ENCODE results near the gene STUB1. TPM values are rescaled to one million over a fixed set of nuclear protein-coding genes. Genes with fewer than 3 reads are reported as not detected.

Gene STUB1
- total RNA-seq, 2 donors from 2014 or later = 135 to 186 TPM

DNA sequence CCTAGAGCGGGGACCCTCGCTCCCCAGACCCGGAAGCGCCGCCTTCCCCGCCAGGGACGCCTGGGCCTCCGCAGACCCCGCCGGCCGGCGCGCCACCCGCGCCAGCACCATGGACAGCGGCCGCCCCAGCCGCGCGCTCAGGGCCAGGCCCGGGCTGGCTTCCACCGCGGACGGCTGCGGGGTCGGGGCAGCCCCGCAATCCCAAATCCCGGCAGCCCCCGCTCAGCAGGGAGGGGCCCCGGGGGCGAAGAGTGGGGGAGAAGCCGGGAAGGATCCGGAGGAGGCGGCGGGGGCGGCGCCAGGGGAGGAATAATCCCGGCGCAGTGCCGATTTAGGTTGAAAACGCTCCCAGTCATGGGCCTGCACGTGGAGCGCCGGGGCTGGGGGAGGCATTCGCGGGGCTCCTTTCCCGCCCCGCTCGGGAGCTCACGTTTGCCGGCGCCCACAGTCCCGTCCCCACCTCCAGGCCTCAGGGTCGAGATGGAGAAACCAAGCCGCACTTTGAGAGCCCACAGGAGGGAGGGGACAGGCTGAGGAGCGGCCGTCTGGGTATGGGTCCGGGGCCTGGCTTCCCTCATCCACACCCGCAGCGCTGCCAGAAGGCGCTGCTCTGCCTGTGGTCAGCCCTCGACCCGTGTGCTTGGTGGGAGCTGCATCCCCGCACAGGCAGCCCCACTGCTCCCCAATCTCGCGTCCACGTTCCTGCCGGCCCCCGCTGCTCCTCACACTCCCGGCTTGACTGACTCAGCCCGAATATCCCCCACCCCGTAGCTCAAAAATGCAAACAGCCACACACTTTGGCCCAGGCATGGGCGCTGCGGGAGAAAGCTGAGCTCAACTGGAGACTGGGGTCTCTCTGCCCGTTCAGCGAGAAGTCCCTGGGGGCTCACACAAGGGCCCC is 20.7 kb downstream of the STUB1 start:
- H3K4me3 ChIP-seq = no peak overlapping the region
- no peak for DNase-seq (ENCODE audit: low spot score)
- H3K9me3 ChIP-seq = no peaks in the 10 kb centered on the region
- peaks cover 0 to 20% of the 10 kb centered on the region in 2 donors for H3K4me1 ChIP-seq
- TF ChIP-seq CTCF (IDR thresholded peaks at IDR 0.05) = no peak
- no peaks in the 10 kb centered on the region for H3K36me3 ChIP-seq
- no peak overlapping the region for H3K27ac ChIP-seq
- peaks cover 4 to 39% of the 10 kb centered on the region in 2 donors for H3K27me3 ChIP-seq

DNA sequence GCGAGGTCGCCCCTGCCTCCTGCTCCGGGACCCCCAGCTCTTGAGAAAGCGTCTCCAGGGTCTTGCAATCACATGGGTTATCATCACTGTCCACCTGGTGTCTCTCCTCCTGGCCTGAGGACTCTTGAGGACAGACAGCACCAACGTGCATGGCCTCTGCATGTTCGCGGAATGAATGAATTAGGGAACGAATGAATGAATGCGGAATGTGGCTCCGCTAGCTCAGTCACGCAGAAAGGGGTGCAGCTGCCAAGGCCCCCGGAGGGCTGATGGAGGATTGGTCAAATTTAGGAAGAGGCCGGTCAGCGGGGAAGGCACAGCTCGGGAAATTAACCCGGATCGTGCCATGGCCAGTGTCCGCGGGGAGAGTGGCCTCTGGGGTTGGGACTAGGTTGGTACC is 22.1 kb downstream of the STUB1 start:
- no peak overlapping the region for H3K4me3 ChIP-seq
- TF ChIP-seq CTCF (IDR thresholded peaks at IDR 0.05) = no peak
- no peaks in the 10 kb centered on the region for H3K36me3 ChIP-seq
- peaks cover 0 to 25% of the 10 kb centered on the region in 2 donors for H3K4me1 ChIP-seq
- H3K27ac ChIP-seq = no peak overlapping the region
- H3K27me3 ChIP-seq = peaks cover 7 to 48% of the 10 kb centered on the region in 2 donors
- no peak for DNase-seq (ENCODE audit: low spot score)
- H3K9me3 ChIP-seq = no peaks in the 10 kb centered on the region

DNA sequence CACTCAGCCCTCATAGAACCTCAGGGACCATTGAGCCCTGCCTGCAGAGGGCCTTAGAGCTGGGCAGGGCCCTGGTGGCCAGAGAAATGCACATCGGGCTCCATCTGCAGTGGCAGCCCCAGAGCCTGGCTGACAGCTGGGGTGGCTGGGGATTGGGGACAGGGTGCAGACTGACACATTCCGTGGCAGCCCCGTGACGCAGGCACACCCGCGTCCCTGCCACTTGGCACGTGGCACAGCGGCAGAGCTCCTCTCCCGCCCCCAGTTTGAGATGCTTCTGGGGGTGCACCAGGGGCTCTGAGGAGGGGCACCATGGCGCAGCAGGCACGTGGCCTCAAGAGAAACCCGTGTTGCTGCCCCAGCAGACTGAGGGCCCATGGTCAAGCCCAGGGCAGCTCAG is 23.2 kb downstream of the STUB1 start:
- Histone ChIP-seq H3K9me3 (no peaks in the 10 kb centered on the region), H3K36me3 (no peaks in the 10 kb centered on the region), H3K4me1 (peaks cover 0 to 25% of the 10 kb centered on the region in 2 donors), H3K27ac (no peak overlapping the region), H3K27me3 (peaks cover 12 to 51% of the 10 kb centered on the region in 2 donors), H3K4me3 (no peak overlapping the region)
- TF ChIP-seq CTCF (IDR thresholded peaks at IDR 0.05) = no peak
- DNase-seq (ENCODE audit: low spot score) = no peak

DNA sequence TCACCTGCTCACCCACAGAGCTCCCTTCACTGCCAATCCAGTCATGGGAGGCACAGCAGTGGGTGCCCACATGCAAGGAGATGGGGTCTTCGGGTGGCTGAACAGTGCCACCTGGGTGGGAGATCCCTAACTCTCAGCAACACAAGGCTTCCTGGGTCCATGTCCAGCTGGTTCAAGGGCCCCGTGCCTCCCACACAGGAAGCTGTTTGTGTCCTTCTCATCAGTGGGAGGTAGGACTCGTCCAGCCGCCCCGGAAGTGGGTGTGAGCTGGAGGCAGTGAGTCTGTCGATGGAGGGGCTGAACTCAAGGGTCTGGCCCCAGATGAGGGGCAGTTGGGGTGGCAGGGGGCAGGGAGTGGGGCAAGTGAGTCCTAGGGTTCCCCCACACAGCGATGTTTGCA is 23.8 kb downstream of the STUB1 start:
- Histone ChIP-seq H3K9me3 (no peaks in the 10 kb centered on the region), H3K36me3 (no peaks in the 10 kb centered on the region), H3K4me1 (peaks cover 0 to 25% of the 10 kb centered on the region in 2 donors), H3K27ac (no peak overlapping the region), H3K27me3 (peaks cover 12 to 57% of the 10 kb centered on the region in 2 donors), H3K4me3 (no peak overlapping the region)
- TF ChIP-seq CTCF (IDR thresholded peaks at IDR 0.05) = no peak
- no peak for DNase-seq (ENCODE audit: low spot score)

GRCh38 chr16:704552-705380 is 24.6 kb downstream of the STUB1 start:
- H3K27ac ChIP-seq = no peak overlapping the region
- no peak for DNase-seq (ENCODE audit: low spot score)
- peaks cover 0 to 31% of the 10 kb centered on the region in 2 donors for H3K4me1 ChIP-seq
- H3K27me3 ChIP-seq = peaks cover 12 to 62% of the 10 kb centered on the region in 2 donors
- no peak for TF ChIP-seq CTCF (IDR thresholded peaks at IDR 0.05)
- H3K36me3 ChIP-seq = no peaks in the 10 kb centered on the region
- H3K9me3 ChIP-seq = no peaks in the 10 kb centered on the region
- H3K4me3 ChIP-seq = peak overlapping the region in 1 of 2 donors; percentile 21

Data from right atrium auricular region (tissue), 2 donors.